ENCODE results near the gene MCCC1. TPM values are rescaled to one million over a fixed set of nuclear protein-coding genes. Genes with fewer than 3 reads are reported as not detected.
A peak's percentile ranks its signal among the peaks of the same experiment; 100 is the strongest.

The MCCC1 gene
- 5.5 TPM for polyA plus RNA-seq (2012; ENCODE audit: insufficient read depth, insufficient read length, low read depth)

- Histone ChIP-seq H3K4me3 (ENCODE audit: low read depth, low read length) (peak within 1 kb of the TSS; percentile 63), H3K9me3 (no peaks in the 10 kb centered on the region), H3K4me1 (peaks cover 6% of the 10 kb centered on the region; the same call in 1 of the 2 replicates), H3K27me3 (no peaks in the 10 kb centered on the region), H3K36me3 (peaks cover 4% of the 10 kb centered on the region; the same call in 1 of the 2 replicates)
- peak; percentile 99 for DNase-seq
- TF ChIP-seq CTCF (IDR thresholded peaks at IDR 0.05; ENCODE audit: low read depth, low read length): no peak
Observed at GRCh38 chr3:183099026-183099837, at the start of gene MCCC1. Gene MCCC1 (minus strand): TSS chr3:183099496. CDS start chr3:183099440, 56 bp downstream.

GRCh38 chr3:183148056-183148455, 48.8 kb upstream of the MCCC1 start:
- Histone ChIP-seq H3K4me3 (ENCODE audit: low read depth, low read length) (no peak overlapping the region), H3K36me3 (no peaks in the 10 kb centered on the region), H3K4me1 (no peaks in the 10 kb centered on the region), H3K9me3 (no peaks in the 10 kb centered on the region), H3K27me3 (no peaks in the 10 kb centered on the region)
- DNase-seq: no peak
- no peak for TF ChIP-seq CTCF (IDR thresholded peaks at IDR 0.05; ENCODE audit: low read depth, low read length)

- Histone ChIP-seq H3K27me3 (no peaks in the 10 kb centered on the region; the same call in 1 of the 2 replicates), H3K9me3 (no peaks in the 10 kb centered on the region), H3K4me3 (ENCODE audit: low read depth, low read length) (no peak overlapping the region), H3K36me3 (no peaks in the 10 kb centered on the region), H3K4me1 (no peaks in the 10 kb centered on the region)
- no peak for DNase-seq
- no peak for TF ChIP-seq CTCF (IDR thresholded peaks at IDR 0.05; ENCODE audit: low read depth, low read length)
Observed at GRCh38 chr3:183144363-183144762, 45.1 kb upstream of the MCCC1 start.

GRCh38 chr3:183142199-183142598, 42.9 kb upstream of the MCCC1 start:
- H3K9me3 ChIP-seq: no peaks in the 10 kb centered on the region
- no peaks in the 10 kb centered on the region for H3K4me1 ChIP-seq
- no peaks in the 10 kb centered on the region for H3K36me3 ChIP-seq
- DNase-seq: no peak
- no peaks in the 10 kb centered on the region; the same call in 1 of the 2 replicates for H3K27me3 ChIP-seq
- no peak for TF ChIP-seq CTCF (IDR thresholded peaks at IDR 0.05; ENCODE audit: low read depth, low read length)
- no peak overlapping the region for H3K4me3 ChIP-seq (ENCODE audit: low read depth, low read length)

- Histone ChIP-seq H3K9me3 (no peaks in the 10 kb centered on the region), H3K4me1 (no peaks in the 10 kb centered on the region), H3K36me3 (no peaks in the 10 kb centered on the region), H3K4me3 (ENCODE audit: low read depth, low read length) (no peak overlapping the region), H3K27me3 (peaks cover 4% of the 10 kb centered on the region)
- no peak for DNase-seq
- TF ChIP-seq CTCF (IDR thresholded peaks at IDR 0.05; ENCODE audit: low read depth, low read length): no peak
Observed at GRCh38 chr3:183134844-183135243, 35.5 kb upstream of the MCCC1 start.

GRCh38 chr3:183132409-183132808, 33.1 kb upstream of the MCCC1 start:
- Histone ChIP-seq H3K4me3 (ENCODE audit: low read depth, low read length) (no peak overlapping the region), H3K9me3 (no peaks in the 10 kb centered on the region), H3K27me3 (peaks cover 4% of the 10 kb centered on the region), H3K36me3 (no peaks in the 10 kb centered on the region), H3K4me1 (no peaks in the 10 kb centered on the region)
- no peak for TF ChIP-seq CTCF (IDR thresholded peaks at IDR 0.05; ENCODE audit: low read depth, low read length)
- no peak for DNase-seq
